Mammary epithelial cell (primary cell): ENCODE data around the gene H6PD.

Source experiments
- CTCF ChIP-seq, 2 donors: IDR thresholded peaks in 1 of 2; conservative IDR thresholded peaks in 1 of 2; 2 replicates each; pipeline ENCODE4 v1.5.1; 2011 to 2012; ENCODE audit warnings: inconsistent platforms in 2 of 2, low read length in 2 of 2, mild to moderate bottlenecking in 2 of 2, control low read depth in 1 of 2, low read depth in 1 of 2; ENCODE audit not compliant: insufficient read depth in 1 of 2; ENCODE audit errors: extremely low read depth in 1 of 2
- EZH2 ChIP-seq: IDR thresholded peaks from 2 replicates; pipeline ENCODE4 v1.6.1; 2012; ENCODE audit warnings: low read length, inconsistent platforms, borderline replicate concordance

- TF ChIP-seq CTCF (conservative IDR thresholded peaks at IDR 0.05 in 1 of 2, IDR thresholded peaks at IDR 0.05 in 1 of 2; ENCODE audit: extremely low read depth in 1 of 2, insufficient read depth in 1 of 2, low read depth in 1 of 2, low read length in 2 of 2) (no peak), EZH2 (no peak)
Measured at GRCh38 chr1:9251501-9251900, 16.9 kb downstream of the H6PD start.
